HepG2 (cell line): ENCODE data around the gene KCTD19. TPM values are rescaled to one million over a fixed set of nuclear protein-coding genes. Genes with fewer than 3 reads are reported as not detected.

Experiments used
- ADNP ChIP-seq: sonication (generic); formaldehyde crosslinking; IDR thresholded peaks from 2 replicates; pipeline ENCODE4 v1.4.0; 2020; ENCODE audit warnings: missing genetic modification reagents
- BRD4 ChIP-seq: sonication (generic); formaldehyde crosslinking; IDR thresholded peaks from 2 replicates; pipeline ENCODE4 v1.4.0; 2020; ENCODE audit warnings: missing genetic modification reagents
- DPF2 ChIP-seq: sonication (generic); formaldehyde crosslinking; IDR thresholded peaks from 2 replicates; pipeline ENCODE4 v1.4.0; 2020; ENCODE audit warnings: mild to moderate bottlenecking, low read depth, missing genetic modification reagents, borderline replicate concordance
- FOSL1 ChIP-seq: sonication (generic); formaldehyde crosslinking; IDR thresholded peaks from 2 replicates; pipeline ENCODE4 v1.9.0; 2021; ENCODE audit warnings: missing genetic modification reagents, borderline replicate concordance
- GATAD1 ChIP-seq: IDR thresholded peaks from 2 replicates; pipeline ENCODE4 v1.6.1; 2016; ENCODE audit warnings: missing genetic modification reagents, missing compliant biosample characterization
- KLF11 ChIP-seq: IDR thresholded peaks from 2 replicates; pipeline ENCODE4 v1.6.1; 2016; ENCODE audit warnings: missing compliant biosample characterization
- NFYC ChIP-seq: IDR thresholded peaks from 2 replicates; pipeline ENCODE4 v1.6.1; 2016; ENCODE audit warnings: missing genetic modification reagents, missing compliant biosample characterization
- RAD51 ChIP-seq: fragments of 450-650 bp; IDR thresholded peaks from 2 replicates; pipeline ENCODE4 v1.6.1; 2016; ENCODE audit warnings: borderline replicate concordance
- REXO4 ChIP-seq: sonication (generic); formaldehyde crosslinking; IDR thresholded peaks from 2 replicates; pipeline ENCODE4 v1.8.0; 2022; ENCODE audit warnings: missing genetic modification reagents, mild to moderate bottlenecking, borderline replicate concordance
- SMC3 ChIP-seq: IDR thresholded peaks from 2 replicates; pipeline ENCODE4 v1.6.1; 2011; ENCODE audit warnings: low read length, improper control_type of control experiment
- SRY ChIP-seq: sonication (generic); formaldehyde crosslinking; IDR thresholded peaks from 2 replicates; pipeline ENCODE4 v1.8.0; 2022; ENCODE audit warnings: mild to moderate bottlenecking, missing genetic modification reagents
- XBP1 ChIP-seq: sonication (generic); formaldehyde crosslinking; IDR thresholded peaks from 2 replicates; pipeline ENCODE4 v1.5.0; 2020; ENCODE audit warnings: missing genetic modification reagents
- ZNF136 ChIP-seq: sonication (generic); formaldehyde crosslinking; IDR thresholded peaks from 2 replicates; pipeline ENCODE4 v1.8.1; 2022; ENCODE audit warnings: low read depth, mild to moderate bottlenecking, moderate library complexity, missing genetic modification reagents
- ZNF225 ChIP-seq: sonication (generic); formaldehyde crosslinking; IDR thresholded peaks from 2 replicates; pipeline ENCODE4 v1.4.0; 2020; ENCODE audit warnings: mild to moderate bottlenecking, missing genetic modification reagents
- ZNF282 ChIP-seq: fragments of 450-650 bp; IDR thresholded peaks from 2 replicates; pipeline ENCODE4 v1.6.1; 2018; ENCODE audit not compliant: partially characterized antibody
- ZNF572 ChIP-seq: sonication (generic); formaldehyde crosslinking; IDR thresholded peaks from 2 replicates; pipeline ENCODE4 v1.5.1; 2020; ENCODE audit warnings: mild to moderate bottlenecking, missing genetic modification reagents
- ZNF577 ChIP-seq: sonication (generic); formaldehyde crosslinking; IDR thresholded peaks from 2 replicates; pipeline ENCODE4 v1.4.0; 2020; ENCODE audit warnings: mild to moderate bottlenecking, low read depth, missing genetic modification reagents, borderline replicate concordance
- ZNF670 ChIP-seq: sonication (generic); formaldehyde crosslinking; IDR thresholded peaks from 2 replicates; pipeline ENCODE4 v1.8.0; 2022; ENCODE audit warnings: mild to moderate bottlenecking, missing genetic modification reagents, borderline replicate concordance
- ZNF724P ChIP-seq: sonication (generic); formaldehyde crosslinking; IDR thresholded peaks from 2 replicates; pipeline ENCODE4 v1.8.0; 2022; ENCODE audit warnings: missing genetic modification reagents, borderline replicate concordance
- ZNF773 ChIP-seq: sonication (generic); formaldehyde crosslinking; IDR thresholded peaks from 2 replicates; pipeline ENCODE4 v1.4.0; 2020; ENCODE audit warnings: missing genetic modification reagents, borderline replicate concordance
- ZNF775 ChIP-seq: sonication (generic); formaldehyde crosslinking; IDR thresholded peaks from 2 replicates; pipeline ENCODE4 v1.4.0; 2020; ENCODE audit warnings: missing genetic modification reagents, mild to moderate bottlenecking, moderate library complexity, borderline replicate concordance
- polyA plus RNA-seq, 8 experiments: library from polyadenylated mRNA; depleted of rRNA in 3 of 8; stranded (reverse) in 7 of 8; unstranded in 1 of 8; fragments of >200 nt; fragmentation: Illumina TruSeq in 4 of 8; extraction: Trizol in 4 of 8; gene quantifications; 2 replicates each; pipeline versions ENCODE4 v1.2.1 to v1.2.3, GENCODE V29; 2011 to 2016; ENCODE audit warnings: low read depth in 4 of 8, missing spikeins in 1 of 8, mixed read lengths in 1 of 8; ENCODE audit not compliant: insufficient read depth in 1 of 8
- total RNA-seq, 5 experiments: library from RNA; depleted of rRNA; stranded (reverse); fragments of >200 nt; fragmentation: Illumina TruSeq; extraction: Trizol; gene quantifications; 2 replicates each; pipeline ENCODE4 v1.2.3, GENCODE V29; 2016; ENCODE audit warnings: low read depth in 1 of 5
- TF ChIP-seq, protein P1 (sequence below): sonication (generic); formaldehyde crosslinking; IDR thresholded peaks from 2 replicates; pipeline ENCODE4 v1.5.1; 2020; ENCODE audit warnings: mild to moderate bottlenecking, missing genetic modification reagents, borderline replicate concordance
- TF ChIP-seq, protein P2 (sequence below): sonication (generic); formaldehyde crosslinking; IDR thresholded peaks from 2 replicates; pipeline ENCODE4 v1.9.0; 2022; ENCODE audit warnings: missing genetic modification reagents, mild to moderate bottlenecking, borderline replicate concordance
- TF ChIP-seq, protein P3 (sequence below): IDR thresholded peaks from 2 replicates; pipeline ENCODE4 v1.6.1; 2016; ENCODE audit warnings: missing biosample characterization, missing genetic modification reagents, low read depth
- TF ChIP-seq, protein P4 (sequence below): sonication (generic); formaldehyde crosslinking; IDR thresholded peaks from 2 replicates; pipeline ENCODE4 v1.4.0; 2020; ENCODE audit warnings: missing genetic modification reagents

Gene KCTD19
- total and polyA plus RNA-seq, 2 of the 13 experiments (the other 11 are each of a cell fraction or from before 2014, with no cell fraction given): not detected

DNA sequence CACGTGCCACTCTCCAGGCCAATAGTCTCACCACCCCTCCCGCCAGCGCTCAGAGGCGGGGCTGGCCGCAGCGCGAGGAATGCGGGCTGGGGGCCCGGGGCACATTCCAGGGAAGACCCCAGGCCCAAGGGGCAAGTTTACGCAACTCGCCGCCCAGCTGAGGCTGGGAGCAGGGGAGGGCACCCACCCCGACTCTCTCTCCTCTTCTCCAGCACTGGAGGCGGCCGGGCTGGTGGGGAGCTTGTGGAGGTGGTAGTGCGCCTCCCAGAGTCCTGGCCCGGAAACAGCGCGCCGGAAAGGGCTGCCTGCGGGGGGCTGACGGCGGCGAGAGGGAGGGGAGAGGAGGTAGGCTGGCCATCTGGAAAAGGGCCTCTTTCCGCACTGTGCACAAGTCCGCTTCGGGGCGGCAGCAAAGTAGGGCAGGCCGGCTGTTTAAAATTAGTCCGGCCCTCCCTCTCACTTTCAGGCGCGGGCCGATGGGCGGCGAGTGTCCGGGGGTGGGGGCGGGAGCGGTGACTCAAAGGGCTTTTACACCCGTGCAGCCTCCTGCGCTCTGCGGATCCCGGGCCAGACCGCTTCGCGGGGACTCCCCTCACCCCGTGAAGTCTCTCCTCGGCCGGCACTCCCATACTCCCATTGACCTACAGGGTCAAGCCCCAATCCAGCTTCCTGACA lies 80.3 kb downstream of the KCTD19 start (continued):
- TF ChIP-seq ADNP: 0 out of 2 replicates have a peak, but pooled peaks have one; percentile 30
- peak; percentile 79; the same call in 1 of the 2 replicates for TF ChIP-seq ZNF724P (CRISPR knock-in tag)
- TF ChIP-seq DPF2 (CRISPR knock-in tag): peak; percentile 85; the same call in 1 of the 2 replicates
- TF ChIP-seq GATAD1 (CRISPR knock-in tag): peak; percentile 78
- peak; percentile 82; the same call in 1 of the 2 replicates for TF ChIP-seq ZNF773 (CRISPR knock-in tag)
- peak; percentile 83; the same call in 1 of the 2 replicates for TF ChIP-seq SRY (CRISPR knock-in tag)
- TF ChIP-seq, protein P1, sequence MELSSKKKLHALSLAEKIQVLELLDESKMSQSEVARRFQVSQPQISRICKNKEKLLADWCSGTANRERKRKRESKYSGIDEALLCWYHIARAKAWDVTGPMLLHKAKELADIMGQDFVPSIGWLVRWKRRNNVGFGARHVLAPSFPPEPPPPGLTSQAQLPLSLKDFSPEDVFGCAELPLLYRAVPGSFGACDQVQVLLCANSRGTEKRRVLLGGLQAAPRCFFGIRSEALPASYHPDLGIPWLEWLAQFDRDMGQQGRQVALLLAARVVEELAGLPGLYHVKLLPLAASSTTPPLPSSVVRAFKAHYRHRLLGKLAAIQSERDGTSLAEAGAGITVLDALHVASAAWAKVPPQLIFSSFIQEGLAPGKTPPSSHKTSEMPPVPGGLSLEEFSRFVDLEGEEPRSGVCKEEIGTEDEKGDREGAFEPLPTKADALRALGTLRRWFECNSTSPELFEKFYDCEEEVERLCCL (CRISPR knock-in tag): peak; percentile 88; the same call in 1 of the 2 replicates
- TF ChIP-seq, protein P2, sequence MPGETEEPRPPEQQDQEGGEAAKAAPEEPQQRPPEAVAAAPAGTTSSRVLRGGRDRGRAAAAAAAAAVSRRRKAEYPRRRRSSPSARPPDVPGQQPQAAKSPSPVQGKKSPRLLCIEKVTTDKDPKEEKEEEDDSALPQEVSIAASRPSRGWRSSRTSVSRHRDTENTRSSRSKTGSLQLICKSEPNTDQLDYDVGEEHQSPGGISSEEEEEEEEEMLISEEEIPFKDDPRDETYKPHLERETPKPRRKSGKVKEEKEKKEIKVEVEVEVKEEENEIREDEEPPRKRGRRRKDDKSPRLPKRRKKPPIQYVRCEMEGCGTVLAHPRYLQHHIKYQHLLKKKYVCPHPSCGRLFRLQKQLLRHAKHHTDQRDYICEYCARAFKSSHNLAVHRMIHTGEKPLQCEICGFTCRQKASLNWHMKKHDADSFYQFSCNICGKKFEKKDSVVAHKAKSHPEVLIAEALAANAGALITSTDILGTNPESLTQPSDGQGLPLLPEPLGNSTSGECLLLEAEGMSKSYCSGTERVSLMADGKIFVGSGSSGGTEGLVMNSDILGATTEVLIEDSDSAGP (CRISPR knock-in tag): peak; percentile 94
- TF ChIP-seq ZNF136: 0 out of 2 replicates have a peak, but pooled peaks have one; percentile 29
- TF ChIP-seq ZNF670 (CRISPR knock-in tag): peak; percentile 95; the same call in 1 of the 2 replicates
- TF ChIP-seq BRD4 (CRISPR knock-in tag): peak; percentile 56
- TF ChIP-seq RAD51: no peak; the same call in 1 of the 2 replicates
- TF ChIP-seq SMC3: no peak
- TF ChIP-seq XBP1 (CRISPR knock-in tag): peak; percentile 80; the same call in 1 of the 2 replicates
- TF ChIP-seq ZNF225 (CRISPR knock-in tag): no peak; the same call in 1 of the 2 replicates
- TF ChIP-seq FOSL1 (CRISPR knock-in tag): no peak
- TF ChIP-seq ZNF572: no peak; the same call in 1 of the 2 replicates
- TF ChIP-seq, protein P3, sequence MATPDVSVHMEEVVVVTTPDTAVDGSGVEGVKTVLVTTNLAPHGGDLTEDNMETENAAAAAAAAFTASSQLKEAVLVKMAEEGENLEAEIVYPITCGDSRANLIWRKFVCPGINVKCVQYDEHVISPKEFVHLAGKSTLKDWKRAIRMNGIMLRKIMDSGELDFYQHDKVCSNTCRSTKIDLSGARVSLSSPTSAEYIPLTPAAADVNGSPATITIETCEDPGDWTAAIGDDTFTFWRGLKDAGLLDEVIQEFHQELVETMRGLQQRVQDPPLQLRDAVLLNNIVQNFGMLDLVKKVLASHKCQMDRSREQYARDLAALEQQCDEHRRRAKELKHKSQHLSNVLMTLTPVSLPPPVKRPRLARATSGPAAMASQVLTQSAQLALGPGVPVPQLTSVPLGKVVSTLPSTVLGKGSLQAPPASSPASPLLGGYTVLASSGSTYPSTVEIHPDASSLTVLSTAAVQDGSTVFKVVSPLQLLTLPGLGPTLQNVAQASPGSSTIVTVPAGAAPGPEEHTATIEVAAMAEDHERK (CRISPR knock-in tag): no peak
- no peak; the same call in 1 of the 2 replicates for TF ChIP-seq KLF11 (CRISPR knock-in tag)
- no peak for TF ChIP-seq ZNF282
- TF ChIP-seq, protein P4, sequence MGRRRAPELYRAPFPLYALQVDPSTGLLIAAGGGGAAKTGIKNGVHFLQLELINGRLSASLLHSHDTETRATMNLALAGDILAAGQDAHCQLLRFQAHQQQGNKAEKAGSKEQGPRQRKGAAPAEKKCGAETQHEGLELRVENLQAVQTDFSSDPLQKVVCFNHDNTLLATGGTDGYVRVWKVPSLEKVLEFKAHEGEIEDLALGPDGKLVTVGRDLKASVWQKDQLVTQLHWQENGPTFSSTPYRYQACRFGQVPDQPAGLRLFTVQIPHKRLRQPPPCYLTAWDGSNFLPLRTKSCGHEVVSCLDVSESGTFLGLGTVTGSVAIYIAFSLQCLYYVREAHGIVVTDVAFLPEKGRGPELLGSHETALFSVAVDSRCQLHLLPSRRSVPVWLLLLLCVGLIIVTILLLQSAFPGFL (CRISPR knock-in tag): no peak
- TF ChIP-seq REXO4 (CRISPR knock-in tag): no peak
- TF ChIP-seq ZNF775 (CRISPR knock-in tag): no peak
- peak; percentile 68 for TF ChIP-seq NFYC (CRISPR knock-in tag)
- no peak for TF ChIP-seq ZNF577 (CRISPR knock-in tag)
